Thoracic aorta (tissue), 2 donors: ENCODE results near the gene RHOBTB3. TPM values are rescaled to one million over a fixed set of nuclear protein-coding genes. Genes with fewer than 3 reads are reported as not detected.

Source experiments
- ATAC-seq: fragments of 150-250 bp; one replicate; pipeline ENCODE4 v1.8.0; 2017; ENCODE audit warnings: low read depth; ENCODE audit not compliant: insufficient number of reproducible peaks, low FRiP score
- DNase-seq: peaks from one replicate; pipeline ENCODE4 v3.0.0-alpha.2; 2020; ENCODE audit warnings: low spot score
- H3K27ac ChIP-seq, 2 donors: fragments of 200-600 bp; sonication (generic); 1 replicate in 1 of 2; 2 replicates in 1 of 2; pipeline ENCODE4 v1.5.1; 2016; ENCODE audit warnings: mild to moderate bottlenecking in 2 of 2, moderate library complexity in 2 of 2
- H3K27me3 ChIP-seq: fragments of 200-600 bp; sonication (generic); replicated peaks from 2 replicates; pipeline ENCODE4 v1.6.0; 2016; ENCODE audit warnings: mild to moderate bottlenecking; ENCODE audit not compliant: insufficient read depth
- H3K36me3 ChIP-seq: fragments of 200-600 bp; sonication (generic); one replicate; pipeline ENCODE4 v1.5.1; 2016
- H3K4me1 ChIP-seq, 2 donors: fragments of 200-600 bp; sonication (generic); 1 replicate in 1 of 2; 2 replicates in 1 of 2; pipeline versions ENCODE4 v1.5.1 to v1.6.0; 2016; ENCODE audit warnings: low read depth in 2 of 2, mild to moderate bottlenecking in 1 of 2; ENCODE audit not compliant: control insufficient read depth in 1 of 2
- H3K4me3 ChIP-seq: fragments of 200-600 bp; sonication (generic); 2 replicates; pipeline ENCODE4 v1.5.1; 2016; ENCODE audit warnings: mild to moderate bottlenecking
- H3K9me3 ChIP-seq: fragments of 200-600 bp; sonication (generic); 2 replicates; pipeline ENCODE4 v1.5.1; 2016
- CTCF ChIP-seq: fragments of 200-600 bp; sonication (generic); IDR thresholded peaks from one replicate; pipeline ENCODE4 v1.5.1; 2019; ENCODE audit warnings: antibody characterized with exemption
- total RNA-seq, 2 donors: library from RNA; depleted of rRNA; stranded (reverse); fragments of >200 nt; gene quantifications; one replicate each; pipeline versions ENCODE4 v1.1.0 to v1.2.3, GENCODE V29; 2016

Gene RHOBTB3
- total RNA-seq, 2 donors from 2014 or later = 34.1 to 71.2 TPM

- no peak for TF ChIP-seq CTCF
- no peaks in the 10 kb centered on the region for H3K36me3 ChIP-seq
Measured at GRCh38 chr5:95815155-95815729, 84.1 kb downstream of the RHOBTB3 start.

GRCh38 chr5:95816341-95816740 is 85.2 kb downstream of the RHOBTB3 start:
- H3K27ac ChIP-seq = no peak overlapping the region
- ATAC-seq (no peak), DNase-seq (no peak)
- no peaks in the 10 kb centered on the region for H3K27me3 ChIP-seq
- no peaks in the 10 kb centered on the region for H3K36me3 ChIP-seq
- peaks cover 27 to 36% of the 10 kb centered on the region in 2 donors for H3K4me1 ChIP-seq
- H3K9me3 ChIP-seq = no peaks in the 10 kb centered on the region
- TF ChIP-seq CTCF = no peak
- H3K4me3 ChIP-seq = no peak overlapping the region

More at GRCh38 chr5:95815155-95815729, 84.1 kb downstream of the RHOBTB3 start:
- no peaks in the 10 kb centered on the region for H3K27me3 ChIP-seq
- peaks cover 21 to 35% of the 10 kb centered on the region in 2 donors for H3K4me1 ChIP-seq
- ATAC-seq (no peak), DNase-seq (no peak)
- no peaks in the 10 kb centered on the region for H3K9me3 ChIP-seq
- no peak overlapping the region for H3K27ac ChIP-seq
- no peak overlapping the region for H3K4me3 ChIP-seq

DNA sequence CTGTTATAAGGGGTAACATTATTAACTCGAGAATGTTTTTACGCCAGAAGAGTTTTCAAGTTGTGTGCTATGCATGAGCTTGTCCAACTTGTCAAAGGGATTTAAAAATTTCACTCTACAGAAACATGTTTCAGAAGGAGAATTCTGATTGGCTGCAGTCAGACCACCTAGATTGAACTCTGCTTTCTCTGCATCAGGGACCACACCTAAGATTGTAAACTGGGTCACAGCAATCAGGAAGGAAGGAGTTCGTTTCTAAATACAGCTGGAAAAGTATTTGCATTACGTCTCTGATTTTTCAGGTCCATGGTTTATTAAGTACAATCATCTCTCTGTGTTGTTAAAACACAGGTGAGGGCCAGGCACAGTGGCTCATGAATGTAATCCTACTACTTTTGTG is 85.6 kb downstream of the RHOBTB3 start:
- H3K36me3 ChIP-seq = no peaks in the 10 kb centered on the region
- ATAC-seq = no peak
- H3K9me3 ChIP-seq = no peaks in the 10 kb centered on the region
- TF ChIP-seq CTCF = no peak
- peaks cover 25 to 36% of the 10 kb centered on the region in 2 donors for H3K4me1 ChIP-seq
- DNase-seq = no peak
- no peak overlapping the region for H3K27ac ChIP-seq
- H3K4me3 ChIP-seq = no peak overlapping the region
- H3K27me3 ChIP-seq = no peaks in the 10 kb centered on the region

DNA sequence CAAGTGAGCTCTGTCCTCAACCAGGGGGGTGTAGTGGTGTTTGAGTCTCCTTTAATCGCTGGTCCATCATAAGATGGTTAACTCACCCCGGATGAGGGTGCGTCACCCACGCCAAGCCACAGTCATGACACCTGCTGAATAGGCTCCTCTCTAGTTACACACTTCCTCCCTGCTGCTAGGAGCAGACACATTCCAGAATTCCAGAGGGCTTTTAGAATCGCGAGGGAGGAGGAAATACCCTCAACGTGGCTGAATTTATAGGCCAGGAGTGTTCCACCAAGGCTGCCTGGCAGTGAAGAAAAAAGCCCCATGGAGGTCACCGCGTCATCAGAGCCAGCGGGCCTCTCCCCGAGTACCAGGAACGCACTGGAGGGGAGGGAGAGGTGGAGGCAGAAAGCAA is 86.3 kb downstream of the RHOBTB3 start:
- Histone ChIP-seq H3K4me1 (peaks cover 21 to 29% of the 10 kb centered on the region in 2 donors), H3K27ac (no peak overlapping the region), H3K4me3 (no peak overlapping the region), H3K9me3 (no peaks in the 10 kb centered on the region), H3K27me3 (no peaks in the 10 kb centered on the region), H3K36me3 (no peaks in the 10 kb centered on the region)
- ATAC-seq = no peak
- no peak for TF ChIP-seq CTCF
- no peak for DNase-seq

- H3K9me3 ChIP-seq = no peaks in the 10 kb centered on the region
- H3K27me3 ChIP-seq = no peaks in the 10 kb centered on the region
- no peak for ATAC-seq
- H3K27ac ChIP-seq = no peak overlapping the region
- H3K4me3 ChIP-seq = peak overlapping the region; percentile 46
- no peaks in the 10 kb centered on the region for H3K36me3 ChIP-seq
- H3K4me1 ChIP-seq = peaks cover 24 to 31% of the 10 kb centered on the region in 2 donors
- no peak for TF ChIP-seq CTCF
- DNase-seq = no peak
Measured at GRCh38 chr5:95818181-95819147, 87.3 kb downstream of the RHOBTB3 start.
